ENCODE data around the gene HAGH. TPM values are rescaled to one million over a fixed set of nuclear protein-coding genes. Genes with fewer than 3 reads are reported as not detected.

HAGH gene
- total RNA-seq, 2 donors from 2014 or later: 99.8 to 183 TPM

DNA sequence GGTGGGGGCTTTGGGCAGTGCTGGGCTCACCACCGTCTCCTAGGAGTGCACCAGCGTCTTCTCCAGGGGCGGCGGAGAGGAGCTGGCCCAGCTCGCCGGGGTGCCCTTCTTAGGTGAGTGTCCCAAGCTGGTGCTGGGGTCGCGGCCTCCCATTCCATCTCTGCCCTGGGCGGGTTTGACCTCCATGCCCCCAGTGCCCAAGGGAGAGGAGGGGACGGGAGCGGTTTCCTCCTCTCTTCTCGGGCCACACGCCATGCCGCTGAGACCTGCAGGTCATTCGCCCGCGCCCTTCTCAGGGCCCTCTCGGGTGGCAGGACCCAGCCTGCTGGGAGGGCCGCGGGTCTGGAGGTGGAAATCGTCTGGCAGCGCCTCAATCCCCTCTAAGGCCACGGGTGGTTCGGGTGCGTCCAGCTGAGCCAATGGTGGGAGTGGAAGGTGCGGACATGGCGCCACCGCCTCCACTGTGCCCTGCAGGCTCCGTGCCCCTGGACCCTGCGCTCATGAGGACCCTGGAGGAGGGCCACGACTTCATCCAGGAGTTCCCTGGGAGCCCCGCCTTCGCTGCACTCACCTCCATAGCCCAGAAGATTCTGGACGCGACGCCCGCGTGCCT lies 38.4 kb downstream of the HAGH start:
- Histone ChIP-seq H3K9me3 (no peaks in the 10 kb centered on the region), H3K4me3 (no peak overlapping the region), H3K27me3 (replicated peaks; ENCODE audit: insufficient read depth) (no peaks in the 10 kb centered on the region), H3K4me1 (ENCODE audit: control insufficient read depth in 1 of 2, low read depth in 2 of 2) (peaks cover 6 to 22% of the 10 kb centered on the region in 2 donors), H3K36me3 (peaks cover 25% of the 10 kb centered on the region), H3K27ac (no peak overlapping the region)
- no peak for ATAC-seq (ENCODE audit: insufficient number of reproducible peaks, low FRiP score, low read depth)
- TF ChIP-seq, protein P1, sequence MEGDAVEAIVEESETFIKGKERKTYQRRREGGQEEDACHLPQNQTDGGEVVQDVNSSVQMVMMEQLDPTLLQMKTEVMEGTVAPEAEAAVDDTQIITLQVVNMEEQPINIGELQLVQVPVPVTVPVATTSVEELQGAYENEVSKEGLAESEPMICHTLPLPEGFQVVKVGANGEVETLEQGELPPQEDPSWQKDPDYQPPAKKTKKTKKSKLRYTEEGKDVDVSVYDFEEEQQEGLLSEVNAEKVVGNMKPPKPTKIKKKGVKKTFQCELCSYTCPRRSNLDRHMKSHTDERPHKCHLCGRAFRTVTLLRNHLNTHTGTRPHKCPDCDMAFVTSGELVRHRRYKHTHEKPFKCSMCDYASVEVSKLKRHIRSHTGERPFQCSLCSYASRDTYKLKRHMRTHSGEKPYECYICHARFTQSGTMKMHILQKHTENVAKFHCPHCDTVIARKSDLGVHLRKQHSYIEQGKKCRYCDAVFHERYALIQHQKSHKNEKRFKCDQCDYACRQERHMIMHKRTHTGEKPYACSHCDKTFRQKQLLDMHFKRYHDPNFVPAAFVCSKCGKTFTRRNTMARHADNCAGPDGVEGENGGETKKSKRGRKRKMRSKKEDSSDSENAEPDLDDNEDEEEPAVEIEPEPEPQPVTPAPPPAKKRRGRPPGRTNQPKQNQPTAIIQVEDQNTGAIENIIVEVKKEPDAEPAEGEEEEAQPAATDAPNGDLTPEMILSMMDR (IDR thresholded peaks at IDR 0.05): no peak
- no peak for DNase-seq (ENCODE audit: low spot score)

DNA sequence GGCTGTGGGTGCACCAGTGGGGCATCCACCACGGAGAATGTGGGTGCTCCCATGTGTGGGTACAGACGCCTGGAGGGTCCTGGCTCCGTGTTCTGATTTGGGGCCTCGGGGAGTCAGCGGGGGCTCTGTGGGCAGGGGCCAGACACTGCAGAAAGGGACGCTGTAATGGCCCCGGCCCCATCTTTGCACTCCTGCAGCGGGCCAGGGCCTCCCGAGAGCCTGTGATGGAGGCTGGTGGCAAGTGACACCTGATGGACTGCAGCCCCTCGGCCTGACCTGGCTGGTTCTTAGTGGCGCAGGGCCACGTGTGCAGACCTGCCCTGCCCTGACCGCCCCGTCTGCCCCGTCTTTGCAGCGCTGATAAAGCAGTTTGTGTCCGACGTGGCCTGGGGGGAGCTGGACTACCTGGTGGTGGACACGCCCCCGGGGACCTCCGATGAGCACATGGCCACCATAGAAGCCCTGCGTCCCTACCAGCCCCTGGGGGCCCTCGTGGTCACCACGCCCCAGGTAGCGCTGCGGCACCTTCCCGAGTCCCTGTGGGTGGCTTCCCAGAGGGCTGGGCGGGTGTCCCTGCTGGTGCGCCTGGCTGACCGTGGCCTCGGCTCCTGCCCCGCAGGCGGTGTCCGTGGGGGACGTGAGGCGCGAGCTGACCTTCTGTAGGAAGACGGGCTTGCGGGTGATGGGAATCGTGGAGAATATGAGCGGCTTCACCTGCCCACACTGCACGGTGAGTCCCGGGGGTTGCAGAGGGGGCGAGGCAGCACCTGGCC lies 39.1 kb downstream of the HAGH start:
- ATAC-seq (ENCODE audit: insufficient number of reproducible peaks, low FRiP score, low read depth) (no peak), DNase-seq (ENCODE audit: low spot score) (no peak)
- H3K36me3 ChIP-seq: peaks cover 25% of the 10 kb centered on the region
- H3K27me3 ChIP-seq (replicated peaks; ENCODE audit: insufficient read depth): no peaks in the 10 kb centered on the region
- H3K4me1 ChIP-seq (ENCODE audit: control insufficient read depth in 1 of 2, low read depth in 2 of 2): peaks cover 6 to 22% of the 10 kb centered on the region in 2 donors
- H3K9me3 ChIP-seq: no peaks in the 10 kb centered on the region
- H3K27ac ChIP-seq: no peak overlapping the region
- TF ChIP-seq, protein P1 (IDR thresholded peaks at IDR 0.05): no peak
- H3K4me3 ChIP-seq: no peak overlapping the region

DNA sequence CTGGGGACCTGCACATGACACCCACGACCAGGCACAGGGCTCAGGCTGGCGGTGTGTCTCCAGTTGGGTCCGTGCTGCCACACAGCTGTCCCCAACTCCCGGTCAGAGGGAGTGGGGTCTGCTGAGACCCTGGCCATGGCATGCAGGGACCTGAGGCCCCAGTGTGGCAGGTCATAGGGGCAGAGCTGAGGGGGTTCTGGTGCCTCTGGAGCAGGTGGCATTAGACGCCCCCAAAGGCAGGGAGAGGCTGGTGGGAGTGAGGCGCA lies 39.6 kb downstream of the HAGH start:
- ATAC-seq (ENCODE audit: insufficient number of reproducible peaks, low FRiP score, low read depth) (no peak), DNase-seq (ENCODE audit: low spot score) (no peak)
- TF ChIP-seq, protein P1 (IDR thresholded peaks at IDR 0.05): no peak
- Histone ChIP-seq H3K27me3 (replicated peaks; ENCODE audit: insufficient read depth) (no peaks in the 10 kb centered on the region), H3K36me3 (peaks cover 25% of the 10 kb centered on the region), H3K27ac (no peak overlapping the region), H3K9me3 (no peaks in the 10 kb centered on the region), H3K4me1 (ENCODE audit: control insufficient read depth in 1 of 2, low read depth in 2 of 2) (peaks cover 6 to 22% of the 10 kb centered on the region in 2 donors), H3K4me3 (no peak overlapping the region)

DNA sequence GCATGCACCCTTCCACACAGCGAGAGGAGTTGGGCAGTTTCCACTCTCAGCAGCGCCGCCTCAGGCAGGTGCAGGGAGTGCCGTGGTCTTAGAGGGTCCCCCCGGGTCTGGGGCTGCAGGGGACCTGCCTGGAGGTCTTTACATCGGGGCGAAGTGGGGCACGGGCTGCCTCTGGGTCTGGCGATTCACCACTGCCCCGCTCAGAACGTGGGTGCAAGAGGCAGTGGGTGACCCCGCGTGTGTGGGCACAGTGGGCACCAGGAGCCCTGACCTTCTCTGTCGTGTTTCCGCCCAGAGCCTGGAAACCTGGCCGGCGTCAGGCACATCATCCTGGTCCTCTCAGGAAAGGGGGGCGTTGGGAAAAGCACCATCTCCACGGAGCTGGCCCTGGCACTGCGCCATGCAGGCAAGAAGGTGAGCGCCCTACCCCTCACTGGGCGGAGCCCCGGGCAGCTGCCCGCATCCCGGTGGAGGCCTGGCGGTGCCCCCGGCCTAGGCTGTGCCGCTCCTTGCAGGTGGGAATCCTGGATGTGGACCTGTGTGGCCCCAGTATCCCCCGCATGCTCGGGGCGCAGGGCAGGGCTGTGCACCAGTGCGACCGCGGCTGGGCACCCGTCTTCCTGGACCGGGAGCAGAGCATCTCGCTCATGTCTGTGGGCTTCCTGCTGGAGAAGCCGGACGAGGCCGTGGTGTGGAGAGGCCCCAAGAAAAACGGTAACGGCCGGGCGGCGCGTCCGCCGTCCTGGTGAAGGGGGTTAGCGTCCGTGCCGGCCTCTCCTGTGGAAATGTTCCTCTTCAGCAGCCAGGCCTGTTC lies 40.2 kb downstream of the HAGH start:
- peaks cover 10 to 27% of the 10 kb centered on the region in 2 donors for H3K4me1 ChIP-seq (ENCODE audit: control insufficient read depth in 1 of 2, low read depth in 2 of 2)
- no peak for DNase-seq (ENCODE audit: low spot score)
- no peaks in the 10 kb centered on the region for H3K9me3 ChIP-seq
- TF ChIP-seq, protein P1 (IDR thresholded peaks at IDR 0.05): no peak
- no peak overlapping the region for H3K27ac ChIP-seq
- peaks cover 25% of the 10 kb centered on the region for H3K36me3 ChIP-seq
- no peak overlapping the region for H3K4me3 ChIP-seq
- H3K27me3 ChIP-seq (replicated peaks; ENCODE audit: insufficient read depth): no peaks in the 10 kb centered on the region
- ATAC-seq (ENCODE audit: insufficient number of reproducible peaks, low FRiP score, low read depth): no peak

DNA sequence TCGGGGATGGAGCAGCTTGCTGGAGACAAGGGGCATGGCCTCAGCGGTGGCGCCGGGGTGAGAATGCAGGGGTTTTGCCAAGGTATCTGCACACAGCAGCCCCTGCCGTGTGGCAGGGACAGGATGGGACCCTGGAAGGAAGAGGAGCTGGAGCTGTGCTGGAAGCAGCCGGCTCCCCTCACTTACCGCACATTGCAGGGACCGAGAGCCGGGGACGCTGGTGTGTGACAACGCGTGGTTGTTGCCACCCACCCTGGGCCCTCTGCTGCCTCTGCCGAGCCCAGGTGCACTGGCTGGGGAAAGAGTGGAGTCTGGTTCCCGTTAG lies 40.8 kb downstream of the HAGH start:
- Histone ChIP-seq H3K4me3 (no peak overlapping the region), H3K27ac (no peak overlapping the region), H3K27me3 (replicated peaks; ENCODE audit: insufficient read depth) (no peaks in the 10 kb centered on the region), H3K9me3 (no peaks in the 10 kb centered on the region), H3K4me1 (ENCODE audit: control insufficient read depth in 1 of 2, low read depth in 2 of 2) (peaks cover 14 to 34% of the 10 kb centered on the region in 2 donors), H3K36me3 (peaks cover 25% of the 10 kb centered on the region)
- DNase-seq (ENCODE audit: low spot score) (no peak), ATAC-seq (ENCODE audit: insufficient number of reproducible peaks, low FRiP score, low read depth) (no peak)
- TF ChIP-seq, protein P1 (IDR thresholded peaks at IDR 0.05): no peak

Data from thoracic aorta (tissue), 2 donors.